PC-3 (cell line): Measurements from ENCODE around the gene TSPAN9. TPM values are rescaled to one million over a fixed set of nuclear protein-coding genes. Genes with fewer than 3 reads are reported as not detected.

Experiments used
- ATAC-seq: fragments of 200-7000 bp; cut with Tn5 transposase; 2 replicates; pipeline ENCODE4 v1.9.1; 2020; ENCODE audit warnings: mild to moderate bottlenecking, moderate library complexity
- BruUV-seq: library from RNA; stranded (reverse); fragments of 400-500 nt; replicated peaks from 2 replicates; lab custom pipeline; 2021; lab: Mats Ljungman, UMichigan
- CTCF ChIA-PET: fragments of 300-600 bp; sonication (Branson Sonifier 250); formaldehyde crosslinking; loops from one replicate; lab custom pipeline; 2022; ENCODE audit warnings: antibody characterized with exemption; lab: Charles Lee
- POLR2A ChIA-PET: fragments of 300-600 bp; sonication (Branson Sonifier 250); formaldehyde crosslinking; loops from one replicate; lab custom pipeline; 2022; ENCODE audit warnings: antibody characterized with exemption; ENCODE audit not compliant: unreplicated experiment; lab: Charles Lee
- DNase-seq: peaks from one replicate; pipeline ENCODE4 v3.0.0-alpha.2; 2015
- H2AFZ ChIP-seq: fragments of 300-600 bp; sonication (generic); 2 replicates; pipeline ENCODE4 v1.6.0; 2016; ENCODE audit warnings: antibody characterized with exemption, low read length
- H3F3A ChIP-seq: fragments of 300-600 bp; sonication (generic); one replicate; pipeline ENCODE4 v1.6.0; 2017; ENCODE audit warnings: antibody characterized with exemption, low read length, control low read depth, mild to moderate bottlenecking; ENCODE audit not compliant: unreplicated experiment
- H3K27ac ChIP-seq: fragments of 300-600 bp; sonication (generic); 2 replicates; pipeline ENCODE4 v1.5.1; 2016; ENCODE audit warnings: mild to moderate bottlenecking, low read length
- H3K27me3 ChIP-seq: fragments of 300-600 bp; sonication (generic); 2 replicates; pipeline ENCODE4 v1.6.1; 2016; ENCODE audit warnings: low read length, mixed read lengths
- H3K36me3 ChIP-seq: fragments of 300-600 bp; sonication (generic); 2 replicates; pipeline ENCODE4 v1.6.1; 2016; ENCODE audit warnings: low read depth, mixed run types, low read length, mixed read lengths
- H3K4me1 ChIP-seq: fragments of 300-600 bp; sonication (generic); 2 replicates; pipeline ENCODE4 v1.5.1; 2016; ENCODE audit warnings: low read length; ENCODE audit not compliant: insufficient read depth
- H3K4me2 ChIP-seq: fragments of 300-600 bp; sonication (generic); 2 replicates; pipeline ENCODE4 v1.6.0; 2016; ENCODE audit warnings: low read length
- H3K4me3 ChIP-seq: fragments of 300-600 bp; sonication (generic); 2 replicates; pipeline ENCODE4 v1.5.1; 2016; ENCODE audit warnings: mild to moderate bottlenecking, low read length, mixed read lengths
- H3K79me2 ChIP-seq: fragments of 300-600 bp; sonication (generic); 2 replicates; pipeline ENCODE4 v1.6.1; 2017; ENCODE audit warnings: low read length, mixed read lengths
- H3K9ac ChIP-seq: fragments of 300-600 bp; sonication (generic); 2 replicates; pipeline ENCODE4 v1.6.0; 2016; ENCODE audit warnings: mild to moderate bottlenecking, low read length
- H3K9me2 ChIP-seq: fragments of 300-600 bp; sonication (generic); replicated peaks from 2 replicates; pipeline ENCODE4 v1.6.1; 2016; ENCODE audit warnings: mixed run types, low read length, mixed read lengths
- H3K9me3 ChIP-seq: fragments of 300-600 bp; sonication (generic); 2 replicates; pipeline ENCODE4 v1.6.1; 2016; ENCODE audit warnings: low read length, mixed read lengths
- H4K20me1 ChIP-seq: fragments of 300-600 bp; sonication (generic); 2 replicates; pipeline ENCODE4 v1.6.1; 2016; ENCODE audit warnings: low read length, mixed read lengths
- EZH2 ChIP-seq: fragments of 300-600 bp; sonication (generic); IDR thresholded peaks from one replicate; pipeline ENCODE4 v1.6.1; 2017; ENCODE audit warnings: antibody characterized with exemption, mild to moderate bottlenecking, low read length; ENCODE audit not compliant: unreplicated experiment
- EZH2phosphoT487 ChIP-seq: fragments of 300-600 bp; sonication (generic); IDR thresholded peaks from 2 replicates; pipeline ENCODE4 v1.6.1; 2018; ENCODE audit warnings: mild to moderate bottlenecking, antibody characterized with exemption, low read length, borderline replicate concordance
- intact Hi-C: fragments of 100-400 bp; cut with micrococcal nuclease; formaldehyde crosslinking; loops from 2 replicates; pipeline ENCODE4 v1.9.0; 2023
- total RNA-seq: library from RNA; depleted of rRNA; stranded (reverse); fragments of >200 nt; gene quantifications from 2 replicates; pipeline ENCODE4 v1.2.3, GENCODE V29; 2014
- TF ChIP-seq, protein P1 (sequence below): fragments of 300-600 bp; sonication (generic); conservative IDR thresholded peaks from 2 replicates; pipeline ENCODE4 v1.5.1; 2017; ENCODE audit warnings: antibody characterized with exemption, low read depth, mild to moderate bottlenecking, low read length

TSPAN9 gene
- total RNA-seq, 1 experiment from 2014 or later: 6.2 TPM

DNA sequence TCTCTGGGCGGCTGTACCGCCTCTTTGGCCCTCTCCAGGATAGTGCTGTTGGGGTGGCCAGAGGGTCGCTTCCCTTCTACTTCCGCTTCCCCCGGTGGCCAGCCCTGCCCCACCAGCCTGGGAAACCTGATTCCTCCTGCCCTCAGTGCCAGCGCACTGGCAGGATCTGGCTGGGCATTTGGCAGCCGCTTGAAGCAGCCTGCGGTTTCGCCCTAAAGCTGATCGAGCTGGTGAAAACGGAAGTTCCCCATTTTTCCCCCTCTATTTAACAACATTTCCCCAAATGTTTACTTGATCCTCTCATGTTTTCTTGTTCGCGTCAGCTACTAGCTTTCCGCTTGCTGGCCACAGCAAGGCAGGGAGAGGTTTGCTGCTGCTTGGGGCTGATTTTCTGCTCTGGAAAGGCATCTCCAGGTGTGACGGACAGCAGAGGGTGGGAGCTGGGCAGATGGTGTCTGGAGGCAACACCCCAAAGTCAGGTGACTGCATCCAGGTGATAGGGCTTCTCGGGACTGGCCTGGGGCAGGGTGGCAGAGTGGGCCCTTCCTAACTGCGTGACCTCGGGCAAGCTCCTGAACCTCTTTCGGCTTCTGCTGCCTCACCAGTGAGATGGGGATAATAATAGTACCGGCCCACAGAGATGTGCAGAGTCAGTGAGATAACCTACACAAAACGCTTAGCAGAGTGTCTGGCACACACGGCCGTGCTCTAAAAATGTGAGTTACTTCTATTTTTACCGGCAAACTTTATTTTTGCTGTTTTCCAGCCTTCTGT is 53.1 kb downstream of the TSPAN9 start:
- TF ChIP-seq, protein P1, sequence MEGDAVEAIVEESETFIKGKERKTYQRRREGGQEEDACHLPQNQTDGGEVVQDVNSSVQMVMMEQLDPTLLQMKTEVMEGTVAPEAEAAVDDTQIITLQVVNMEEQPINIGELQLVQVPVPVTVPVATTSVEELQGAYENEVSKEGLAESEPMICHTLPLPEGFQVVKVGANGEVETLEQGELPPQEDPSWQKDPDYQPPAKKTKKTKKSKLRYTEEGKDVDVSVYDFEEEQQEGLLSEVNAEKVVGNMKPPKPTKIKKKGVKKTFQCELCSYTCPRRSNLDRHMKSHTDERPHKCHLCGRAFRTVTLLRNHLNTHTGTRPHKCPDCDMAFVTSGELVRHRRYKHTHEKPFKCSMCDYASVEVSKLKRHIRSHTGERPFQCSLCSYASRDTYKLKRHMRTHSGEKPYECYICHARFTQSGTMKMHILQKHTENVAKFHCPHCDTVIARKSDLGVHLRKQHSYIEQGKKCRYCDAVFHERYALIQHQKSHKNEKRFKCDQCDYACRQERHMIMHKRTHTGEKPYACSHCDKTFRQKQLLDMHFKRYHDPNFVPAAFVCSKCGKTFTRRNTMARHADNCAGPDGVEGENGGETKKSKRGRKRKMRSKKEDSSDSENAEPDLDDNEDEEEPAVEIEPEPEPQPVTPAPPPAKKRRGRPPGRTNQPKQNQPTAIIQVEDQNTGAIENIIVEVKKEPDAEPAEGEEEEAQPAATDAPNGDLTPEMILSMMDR: no peak
- TF ChIP-seq EZH2phosphoT487 (no peak), EZH2 (no peak)
- H4K20me1 ChIP-seq: no peaks in the 10 kb centered on the region
- no peaks in the 10 kb centered on the region for H3F3A ChIP-seq
- no peaks in the 10 kb centered on the region for H3K4me1 ChIP-seq
- H3K27ac ChIP-seq: no peak overlapping the region
- H3K79me2 ChIP-seq: no peaks in the 10 kb centered on the region
- ATAC-seq: no peak
- ChIA-PET CTCF (no interaction called here), POLR2A (no interaction called here)
- no peaks in the 10 kb centered on the region for H3K36me3 ChIP-seq
- intact Hi-C loops: no loop called here
- BruUV-seq: no TSS peak
- DNase-seq: no peak
- H3K9me2 ChIP-seq: no peaks in the 10 kb centered on the region
- no peak overlapping the region for H3K4me3 ChIP-seq
- H2AFZ ChIP-seq: no peak overlapping the region
- H3K4me2 ChIP-seq: no peak overlapping the region
- no peak overlapping the region for H3K9ac ChIP-seq
- no peaks in the 10 kb centered on the region for H3K27me3 ChIP-seq
- no peaks in the 10 kb centered on the region for H3K9me3 ChIP-seq

DNA sequence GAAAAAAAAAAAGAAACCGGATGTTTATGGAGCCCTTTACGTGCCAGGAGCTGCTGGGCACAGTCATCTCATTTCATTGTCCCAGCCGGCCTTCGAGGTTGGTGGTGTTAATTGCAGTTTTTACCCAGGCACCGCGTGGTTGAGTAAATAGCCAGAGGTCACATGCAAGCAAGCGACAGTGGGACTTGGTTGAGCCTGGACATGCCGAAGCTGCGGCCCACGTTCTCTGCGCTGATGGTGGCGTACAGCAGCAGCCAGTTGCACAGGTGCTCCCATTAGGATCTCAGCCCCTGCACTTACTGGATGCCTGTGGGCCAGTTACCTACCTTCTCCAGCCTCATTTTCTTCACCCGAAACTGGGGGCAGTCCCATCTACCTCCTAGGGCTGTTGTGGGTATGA is 54.0 kb downstream of the TSPAN9 start:
- ChIA-PET POLR2A (no interaction called here), CTCF (no interaction called here)
- Histone ChIP-seq H3K4me2 (no peak overlapping the region), H3K4me1 (no peaks in the 10 kb centered on the region), H3K79me2 (no peaks in the 10 kb centered on the region), H3K4me3 (no peak overlapping the region), H3K36me3 (no peaks in the 10 kb centered on the region), H3K9ac (no peak overlapping the region), H3K9me2 (no peaks in the 10 kb centered on the region), H3K27me3 (no peaks in the 10 kb centered on the region), H3K27ac (no peak overlapping the region), H3K9me3 (no peaks in the 10 kb centered on the region), H3F3A (no peaks in the 10 kb centered on the region), H4K20me1 (no peaks in the 10 kb centered on the region), H2AFZ (no peak overlapping the region)
- DNase-seq (no peak), ATAC-seq (no peak)
- TF ChIP-seq, protein P1: no peak
- TF ChIP-seq EZH2 (no peak), EZH2phosphoT487 (no peak)
- BruUV-seq: no TSS peak
- intact Hi-C loops: no loop called here
